Ovary (tissue), 3 donors: Measurements from ENCODE around the gene C16orf87.
"Not testable (repeated sequence)": the region's sequence is repeated elsewhere in the genome, so short reads cannot be mapped to it uniquely, and the experiment has no call there.

ENCODE experiments used
- CTCF ChIP-seq, 3 donors: fragments of 450-650 bp in 2 of 3; fragments of 200-600 bp in 1 of 3; IDR thresholded peaks; one replicate each; pipeline versions ENCODE4 v1.5.1 to v1.8.0; 2016 to 2022; ENCODE audit warnings: antibody characterized with exemption in 3 of 3, mild to moderate bottlenecking in 1 of 3
- EP300 ChIP-seq: sonication (generic); formaldehyde crosslinking; IDR thresholded peaks from one replicate; pipeline ENCODE4 v1.6.1; 2017; ENCODE audit warnings: antibody characterized with exemption
- POLR2A ChIP-seq: fragments of 450-650 bp; IDR thresholded peaks from one replicate; pipeline ENCODE4 v1.6.1; 2017; ENCODE audit warnings: antibody characterized with exemption, mild to moderate bottlenecking, moderate library complexity
- donor health status: DM: no; HTN: no; CAD: no.

- not testable (repeated sequence) for TF ChIP-seq CTCF (IDR thresholded peaks at IDR 0.05); POLR2A; EP300
These were observed 46.4 kb downstream of the C16orf87 start for GRCh38 chr16:46784569-46784968.
